ENCODE results near the gene RUFY1.
A peak's percentile ranks its signal among the peaks of the same experiment; 100 is the strongest.

The RUFY1 gene

GRCh38 chr5:179558932-179559283, 8.6 kb downstream of the RUFY1 start:
- H3K27me3 ChIP-seq = no peaks in the 10 kb centered on the region
- intact Hi-C loops (cut with DNase I; ENCODE audit: low total_unique reads) = loop anchor here (10.0 kb wide), 1 partner anchor 1246 kb away; the partner anchor contains the start of gene MGAT1
- no peak for DNase-seq
- H3K9me3 ChIP-seq = no peaks in the 10 kb centered on the region
- peak overlapping the region; percentile 59 to 64 for H3K4me3 ChIP-seq
- peaks cover 19 to 25% (median 20%) of the 10 kb centered on the region in 3 donors for H3K36me3 ChIP-seq
- H3K27ac ChIP-seq = peak overlapping the region; percentile 73 to 85
- H3K4me1 ChIP-seq = peaks cover 0 to 22% (median 13%) of the 10 kb centered on the region in 4 donors
- TF ChIP-seq CTCF (IDR thresholded peaks at IDR 0.05) = no peak

GRCh38 chr5:179559284-179560252, 9.2 kb downstream of the RUFY1 start:
- Histone ChIP-seq H3K9me3 (no peaks in the 10 kb centered on the region), H3K27me3 (no peaks in the 10 kb centered on the region), H3K36me3 (peaks cover 20 to 32% (median 25%) of the 10 kb centered on the region in 3 donors), H3K27ac (peak overlapping the region; percentile 73 to 85), H3K4me1 (peaks cover 0 to 18% (median 11%) of the 10 kb centered on the region in 4 donors), H3K4me3 (peak overlapping the region; percentile 59 to 64)
- TF ChIP-seq CTCF (IDR thresholded peaks at IDR 0.05) = no peak
- intact Hi-C loops (cut with DNase I; ENCODE audit: low total_unique reads) = loop anchor here (10.0 kb wide), 1 partner anchor 1245 kb away; the partner anchor contains the start of gene MGAT1
- peak; percentile 98 to 99 for DNase-seq

- H3K4me1 ChIP-seq = peaks cover 0 to 9% (median 6%) of the 10 kb centered on the region in 4 donors
- H3K27ac ChIP-seq = no peak overlapping the region
- peaks cover 51 to 69% (median 56%) of the 10 kb centered on the region in 3 donors for H3K36me3 ChIP-seq
- no peaks in the 10 kb centered on the region for H3K27me3 ChIP-seq
- intact Hi-C loops (cut with DNase I; ENCODE audit: low total_unique reads) = no loop called here
- TF ChIP-seq CTCF (IDR thresholded peaks at IDR 0.05) = no peak
- no peak for DNase-seq
- no peak overlapping the region for H3K4me3 ChIP-seq
- H3K9me3 ChIP-seq = no peaks in the 10 kb centered on the region
These were observed 14.2 kb downstream of the RUFY1 start for GRCh38 chr5:179564526-179564925.

GRCh38 chr5:179568721-179569120, 18.4 kb downstream of the RUFY1 start:
- Histone ChIP-seq H3K9me3 (no peaks in the 10 kb centered on the region), H3K27me3 (no peaks in the 10 kb centered on the region), H3K27ac (no peak overlapping the region), H3K4me1 (no peaks in the 10 kb centered on the region), H3K36me3 (peaks cover 57 to 86% (median 67%) of the 10 kb centered on the region in 3 donors), H3K4me3 (no peak overlapping the region)
- intact Hi-C loops (cut with DNase I; ENCODE audit: low total_unique reads) = no loop called here
- no peak for DNase-seq
- TF ChIP-seq CTCF (IDR thresholded peaks at IDR 0.05) = no peak

GRCh38 chr5:179572386-179572785, 22.0 kb downstream of the RUFY1 start:
- DNase-seq = no peak
- Histone ChIP-seq H3K9me3 (no peaks in the 10 kb centered on the region), H3K27me3 (no peaks in the 10 kb centered on the region), H3K36me3 (peaks cover 54 to 93% (median 68%) of the 10 kb centered on the region in 3 donors), H3K4me3 (no peak overlapping the region), H3K4me1 (no peaks in the 10 kb centered on the region), H3K27ac (no peak overlapping the region)
- no peak for TF ChIP-seq CTCF (IDR thresholded peaks at IDR 0.05)
- intact Hi-C loops (cut with DNase I; ENCODE audit: low total_unique reads) = no loop called here
